Activated CD4-positive, alpha-beta T cell treated with anti-CD3 and anti-CD28 coated beads for 4 hours (primary cell): Measurements from ENCODE around the gene MRPS30.
"Not testable (repeated sequence)": the region's sequence is repeated elsewhere in the genome, so short reads cannot be mapped to it uniquely, and the experiment has no call there.

Experiments used
- DNase-seq, 2 donors: peaks; one replicate each; pipeline ENCODE4 v3.0.0-alpha.2; 2020

The MRPS30 gene

DNA sequence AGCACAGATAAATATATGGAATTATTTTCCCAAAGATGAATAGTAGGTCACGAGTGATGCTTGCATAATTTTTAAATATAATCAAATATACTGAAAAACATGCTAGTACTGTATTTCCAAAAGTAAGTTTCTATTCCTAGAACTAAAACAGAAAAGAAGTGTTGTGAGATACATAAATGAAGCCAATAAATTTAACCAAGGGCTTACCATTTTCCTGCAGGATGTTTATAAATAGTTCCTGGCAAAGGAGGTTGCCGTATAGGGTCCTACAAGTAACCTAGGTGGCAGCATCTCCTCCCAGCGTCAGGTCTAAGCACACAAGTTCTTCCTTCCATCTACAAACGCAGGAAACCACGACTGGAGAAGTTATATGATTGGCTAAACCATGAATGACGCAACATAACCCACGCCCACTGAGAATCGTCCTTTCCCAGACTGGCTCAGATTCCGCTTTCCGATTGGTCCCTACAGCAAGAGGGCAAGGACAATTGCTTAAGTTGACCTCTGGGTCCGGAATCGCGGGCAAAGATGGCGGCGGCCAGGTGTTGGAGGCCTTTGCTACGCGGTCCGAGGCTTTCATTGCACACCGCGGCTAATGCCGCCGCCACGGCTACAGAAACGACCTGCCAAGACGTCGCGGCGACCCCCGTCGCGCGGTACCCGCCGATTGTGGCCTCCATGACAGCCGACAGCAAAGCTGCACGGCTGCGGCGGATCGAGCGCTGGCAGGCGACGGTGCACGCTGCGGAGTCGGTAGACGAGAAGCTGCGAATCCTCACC lies at the start of gene MRPS30:
TSS of gene MRPS30 (plus strand) at position 513 of the 780 bp plus-strand sequence. CDS start at position 529, 16 bp downstream.
- DNase-seq: peak; percentile 88 to 93

DNA sequence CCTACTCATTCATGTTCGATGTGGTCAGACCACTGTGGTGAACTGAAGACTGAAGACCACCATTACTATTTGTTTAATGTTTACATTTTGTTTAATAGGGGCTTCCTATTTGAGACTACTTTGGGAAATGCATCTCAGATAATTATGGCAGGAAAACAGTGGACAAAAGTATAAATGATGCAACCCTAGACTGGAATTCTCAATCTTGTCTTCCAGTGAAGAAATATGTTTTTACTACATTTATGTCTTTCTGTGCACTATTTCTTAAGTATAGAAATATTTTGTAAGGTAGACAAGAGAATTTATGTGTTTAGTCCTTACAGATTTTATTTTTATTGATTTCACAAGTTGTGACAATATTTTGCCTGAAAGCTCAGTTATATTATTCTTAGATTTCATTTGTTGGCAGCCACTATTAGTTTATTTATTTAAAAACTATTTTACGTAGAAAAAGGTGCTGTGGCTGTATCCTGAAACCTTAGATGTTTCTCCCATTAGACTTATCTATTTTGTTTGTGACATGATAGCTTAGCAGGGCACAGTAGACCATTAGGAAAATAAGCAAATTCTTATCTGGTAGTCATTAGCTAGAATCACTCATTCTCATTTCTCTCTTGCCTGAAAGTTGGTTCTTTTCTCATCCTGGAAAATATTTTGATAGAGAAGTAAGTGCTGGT lies 39.4 kb upstream of the MRPS30 start:
- no peak for DNase-seq

DNA sequence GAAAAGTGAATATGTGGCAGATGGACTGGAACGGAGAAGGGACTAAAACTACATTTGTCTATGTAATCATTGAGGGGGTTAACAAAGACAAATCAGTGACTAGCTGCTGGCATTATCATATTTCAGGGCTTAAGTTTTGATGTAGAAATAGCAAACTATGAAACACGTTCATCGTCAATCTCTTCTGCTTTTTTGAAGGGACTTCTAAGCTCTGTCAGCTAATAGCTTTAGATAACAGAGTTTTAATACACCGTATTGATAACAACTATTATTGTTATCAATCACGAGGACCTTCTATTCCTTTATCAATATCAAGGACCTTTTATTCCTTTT lies 38.9 kb upstream of the MRPS30 start:
- no peak for DNase-seq

DNA sequence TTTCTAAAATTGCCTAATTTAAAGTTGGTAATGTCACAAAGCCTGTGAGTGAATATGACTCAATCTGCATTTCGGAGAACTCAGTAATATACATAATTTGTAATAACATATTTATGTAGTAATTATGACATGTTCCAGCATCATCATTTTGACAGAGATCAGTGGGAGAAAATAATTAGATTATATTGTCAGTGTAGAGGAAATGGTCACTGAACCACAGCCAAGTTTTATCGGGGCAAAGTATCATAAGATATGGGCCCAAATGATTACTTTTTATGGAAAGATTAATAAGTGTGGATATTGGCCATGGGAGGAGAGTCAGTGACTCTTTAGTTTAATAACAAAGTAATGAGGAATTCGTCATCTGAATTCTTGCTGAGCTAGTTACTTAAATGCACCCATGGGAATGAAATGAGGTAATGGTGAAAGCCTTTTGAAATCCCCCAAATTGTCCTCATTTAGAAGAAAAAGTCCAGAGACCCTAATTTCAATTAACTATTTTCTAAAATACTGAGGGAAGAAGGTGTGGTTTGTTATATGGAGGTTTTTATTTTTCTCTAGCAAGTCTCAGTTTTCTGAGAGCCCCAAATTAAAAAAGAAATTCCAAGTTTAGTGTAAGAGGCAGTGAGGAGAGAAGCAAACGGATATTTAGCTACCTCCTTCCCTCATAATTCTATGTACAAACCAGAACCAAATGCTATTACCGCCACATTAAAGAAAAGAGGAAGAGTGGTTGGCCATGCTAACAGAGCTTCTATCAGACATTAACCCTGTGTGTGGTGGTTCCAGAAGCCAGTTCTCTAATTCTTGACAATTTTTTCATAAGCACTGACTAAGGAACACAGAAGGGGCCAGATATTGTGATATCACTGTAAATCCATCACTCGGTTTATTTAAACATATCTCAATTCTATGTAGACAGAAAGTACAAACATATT lies 37.7 kb upstream of the MRPS30 start:
- DNase-seq: no peak

DNA sequence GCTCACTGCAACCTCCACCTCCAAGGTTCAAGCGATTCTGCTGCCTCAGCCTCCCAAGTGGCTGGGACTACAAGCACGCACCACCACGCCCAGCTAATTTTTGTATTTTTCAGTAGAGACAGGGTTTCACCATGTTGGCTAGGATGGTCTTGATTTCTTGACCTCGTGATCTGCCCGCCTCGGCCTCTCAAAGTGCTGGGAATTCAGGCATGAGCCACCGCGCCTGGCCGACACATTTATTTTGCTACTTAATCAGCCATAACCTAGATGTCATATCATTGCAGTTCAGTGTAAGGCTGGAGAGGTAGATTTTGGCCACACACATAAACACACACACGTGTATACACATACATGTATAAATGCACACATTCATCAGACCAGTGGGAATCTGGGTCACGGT lies 36.4 kb upstream of the MRPS30 start:
- not testable (repeated sequence) for DNase-seq

DNA sequence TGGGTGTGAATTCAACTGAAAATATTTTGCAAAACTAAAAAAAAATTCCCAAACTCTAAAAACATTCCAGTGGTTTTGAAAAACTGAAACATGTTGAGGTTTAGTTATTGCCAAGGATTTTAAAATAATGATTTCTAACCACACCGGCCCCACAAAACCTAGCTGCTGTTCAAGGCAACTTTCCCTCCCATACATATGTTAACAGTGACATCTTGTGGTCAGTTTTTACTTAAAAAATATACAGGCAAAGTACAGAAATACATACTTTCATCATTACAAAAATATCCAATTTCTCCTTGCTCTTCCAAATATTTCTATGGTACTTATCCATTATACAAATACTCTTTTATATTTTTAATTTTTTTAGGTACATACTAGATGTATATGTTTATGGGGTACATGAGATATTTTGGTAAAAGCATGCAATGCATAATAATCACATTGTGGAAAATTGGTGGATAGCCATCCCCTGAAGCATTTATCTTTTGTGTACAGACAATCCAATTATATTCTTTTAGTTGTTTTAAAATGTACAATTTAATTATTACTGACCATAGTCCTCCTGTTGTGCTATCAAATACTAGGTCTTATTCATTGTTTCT lies 34.4 kb upstream of the MRPS30 start:
- DNase-seq: peak in 1 of 2 donors; percentile 1

DNA sequence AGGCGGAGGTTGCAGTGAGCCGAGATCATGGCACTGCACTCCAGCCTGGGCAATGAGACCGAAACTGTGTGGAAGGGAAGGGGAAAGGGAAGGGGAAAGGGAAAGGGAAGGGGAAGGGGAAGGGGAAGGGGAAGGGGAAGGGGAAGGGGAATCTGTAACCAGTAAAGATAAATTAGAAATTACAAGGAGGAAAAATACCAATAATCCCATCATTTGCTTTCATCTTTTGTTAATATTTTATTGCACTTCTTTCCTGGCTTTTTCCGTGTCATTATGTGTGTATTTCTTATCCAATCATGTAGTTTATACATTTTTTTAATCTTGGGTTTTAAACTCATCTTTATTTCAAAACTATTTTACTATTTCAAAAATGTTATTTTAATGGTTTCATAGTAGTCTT lies 29.6 kb upstream of the MRPS30 start:
- DNase-seq: no peak

DNA sequence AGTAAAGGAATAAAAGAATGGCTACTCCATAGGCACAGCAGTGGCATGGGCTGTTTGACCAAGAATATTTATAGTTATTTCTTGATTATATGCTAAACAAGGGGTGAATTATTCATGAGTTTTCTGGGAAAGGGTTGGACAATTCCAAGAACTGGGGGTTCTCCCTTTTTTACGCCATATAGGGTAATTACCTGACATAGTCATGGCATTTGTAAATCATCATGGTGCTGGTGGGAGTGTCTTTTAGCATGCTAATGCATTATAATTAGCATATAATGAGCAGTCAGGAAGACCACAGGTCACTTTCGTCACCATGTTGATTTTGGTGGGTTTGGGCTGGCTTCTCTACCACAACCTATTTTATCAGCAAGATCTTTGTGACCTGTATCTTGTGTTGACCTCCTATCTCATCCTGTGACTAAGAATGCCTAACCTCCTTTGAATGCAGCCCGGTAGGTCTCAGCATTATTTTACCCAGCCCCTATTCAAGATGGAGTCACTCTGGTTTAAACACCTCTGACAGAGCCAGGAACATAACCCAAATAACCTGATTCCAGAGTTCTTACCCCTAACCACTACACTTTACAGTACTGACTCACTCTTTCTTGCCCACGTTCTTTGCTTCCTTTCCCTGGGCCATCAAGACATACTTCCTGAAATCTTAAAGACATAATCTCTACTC lies 25.0 kb upstream of the MRPS30 start:
- DNase-seq: no peak

DNA sequence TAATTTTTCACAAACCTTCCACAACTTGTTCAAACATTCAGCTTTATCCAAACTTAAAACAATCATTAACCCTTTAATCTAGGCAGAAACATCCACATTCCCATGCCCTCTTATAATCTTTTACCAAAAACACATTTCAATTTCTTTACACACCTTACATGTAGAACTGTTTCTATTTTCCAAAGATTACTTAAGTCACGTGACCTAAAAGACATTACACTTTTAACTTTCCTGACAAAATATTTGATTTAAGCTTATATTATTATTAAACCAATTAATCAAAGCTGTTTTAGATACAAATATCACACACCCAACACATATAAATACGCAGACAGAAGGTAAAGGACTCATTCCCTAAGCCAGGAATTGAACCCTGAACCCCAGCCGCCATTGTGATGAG lies 21.0 kb upstream of the MRPS30 start:
- DNase-seq: no peak

DNA sequence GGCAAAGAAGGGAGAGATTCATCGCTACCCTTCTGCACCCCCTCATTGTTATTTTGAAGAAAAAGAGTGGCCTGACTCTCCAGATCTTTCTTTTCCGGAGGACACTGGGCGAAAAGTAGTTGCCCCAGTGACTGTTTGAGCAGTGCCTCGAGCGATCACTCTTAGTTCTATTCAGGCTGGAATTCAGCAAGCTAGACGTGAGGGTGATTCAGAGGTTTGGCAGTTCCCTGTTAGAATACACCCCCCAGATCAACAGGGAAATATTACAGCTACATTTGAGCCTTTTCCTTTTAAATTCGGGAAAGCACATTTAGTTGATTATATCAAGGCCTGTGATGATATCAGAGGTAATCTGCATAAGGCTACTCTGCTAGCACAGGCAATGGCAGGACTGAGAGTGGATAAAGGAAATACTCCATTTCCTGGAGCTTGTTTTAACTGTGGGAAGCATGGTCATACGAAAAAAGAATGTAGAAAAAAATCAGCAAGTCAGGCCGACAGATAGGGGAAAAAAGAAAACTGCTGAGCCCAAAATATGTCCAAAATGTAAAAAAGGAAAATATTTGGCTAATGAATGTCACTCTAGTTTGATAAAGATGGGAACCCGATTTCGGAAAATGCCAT lies 19.3 kb upstream of the MRPS30 start:
- not testable (repeated sequence) for DNase-seq

DNA sequence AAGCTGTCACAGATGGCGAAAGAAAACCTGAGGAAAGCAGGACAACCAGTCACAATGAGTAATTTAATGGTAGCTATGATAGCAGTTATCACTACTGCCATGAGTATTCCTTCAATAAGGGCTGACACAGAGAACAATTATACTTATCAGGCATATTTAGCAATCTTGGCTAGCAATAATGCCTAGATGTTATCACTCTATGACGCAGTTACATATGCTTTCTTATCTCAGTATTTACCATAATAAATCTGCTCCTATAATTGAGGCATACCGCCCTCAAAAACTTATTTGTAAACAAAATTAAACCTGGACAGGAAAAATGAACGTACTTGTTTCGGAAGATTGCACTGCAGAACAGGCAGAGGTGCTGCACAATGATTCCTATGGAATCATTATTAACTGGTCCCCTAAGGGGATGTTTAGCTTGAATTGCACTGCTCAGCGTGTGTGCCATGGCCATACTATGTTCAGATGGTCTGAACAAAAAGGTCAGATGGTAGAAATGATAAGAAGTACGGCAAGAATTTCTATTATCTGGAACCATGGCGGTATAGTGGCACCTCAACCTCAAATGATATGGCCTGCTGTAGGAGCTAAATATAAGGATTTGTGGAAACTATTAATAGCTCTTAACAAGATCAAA lies 16.6 kb upstream of the MRPS30 start:
- not testable (repeated sequence) for DNase-seq

DNA sequence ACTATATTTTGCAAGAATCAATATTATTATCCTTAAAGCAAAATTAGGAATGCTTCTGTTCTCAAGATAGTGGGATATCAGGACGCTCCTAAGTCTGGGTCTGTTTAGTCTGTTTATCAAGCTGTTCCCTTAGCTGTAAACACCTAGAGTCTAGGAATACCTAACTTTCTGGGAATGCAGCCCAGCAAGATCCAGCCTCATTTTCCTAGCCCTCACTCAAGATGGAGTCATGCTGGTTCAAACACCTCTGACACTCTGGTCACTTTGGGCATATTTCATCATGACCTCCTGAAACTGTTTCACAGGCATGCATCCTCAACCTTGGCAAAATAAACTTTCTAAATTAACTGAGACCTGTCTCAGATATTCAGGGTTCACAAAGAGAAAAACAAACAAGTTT lies 14.4 kb upstream of the MRPS30 start:
- DNase-seq: no peak

DNA sequence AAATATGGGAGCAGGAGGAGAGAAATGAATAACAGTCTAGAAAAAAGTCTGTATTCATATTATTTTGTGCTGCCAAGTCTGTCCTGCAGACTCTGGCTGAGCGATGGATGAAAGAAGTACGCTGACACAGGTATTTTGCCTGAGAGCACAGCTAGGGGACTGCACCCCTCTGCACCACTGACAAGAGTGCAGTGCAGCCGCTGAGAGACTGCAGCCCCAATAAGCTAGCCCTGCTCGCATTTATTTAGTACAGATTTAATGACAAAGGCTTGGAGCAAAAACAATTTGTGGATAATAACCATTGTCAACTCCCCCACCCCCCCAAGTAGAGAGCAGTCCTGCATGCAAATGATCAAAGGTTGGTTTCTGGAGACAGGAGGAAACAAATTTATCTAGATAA lies 13.3 kb upstream of the MRPS30 start:
- no peak for DNase-seq

DNA sequence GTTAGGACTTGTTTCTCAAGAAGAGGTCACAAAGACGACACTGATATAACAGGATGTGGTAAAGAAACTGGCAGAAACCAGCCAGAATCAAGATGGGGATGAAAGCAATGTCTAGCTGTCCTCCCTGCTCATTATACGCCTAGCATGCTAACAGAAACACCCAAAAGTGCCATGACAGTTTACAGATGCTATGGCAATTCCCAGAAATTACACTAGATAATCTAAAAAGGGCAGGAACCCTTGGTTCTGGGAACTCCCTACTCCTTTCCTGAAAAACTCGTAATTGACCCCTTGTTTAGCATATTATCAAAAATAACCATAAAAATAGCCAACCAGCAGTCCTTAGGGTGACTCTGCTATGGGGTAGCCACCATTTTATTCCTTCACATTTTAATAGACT lies 10.9 kb upstream of the MRPS30 start:
- no peak for DNase-seq

DNA sequence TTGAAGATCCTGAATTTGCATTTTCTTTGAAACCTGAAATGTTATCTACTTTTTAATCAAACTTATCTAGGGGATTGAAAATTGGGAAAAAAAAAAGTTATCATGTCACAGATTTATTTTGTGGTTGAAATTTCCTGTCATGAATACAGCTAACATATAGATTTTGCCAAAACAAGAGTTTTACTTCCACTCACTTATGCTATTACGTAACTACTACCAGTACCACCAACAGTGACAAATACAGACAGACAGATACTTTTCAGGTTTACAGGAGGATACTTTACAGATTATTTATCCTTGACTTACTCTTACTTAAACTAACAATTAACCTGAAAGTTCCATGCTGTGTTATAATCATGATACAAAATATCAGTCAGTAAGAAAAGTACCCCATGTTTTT lies 6.8 kb upstream of the MRPS30 start:
- no peak for DNase-seq

DNA sequence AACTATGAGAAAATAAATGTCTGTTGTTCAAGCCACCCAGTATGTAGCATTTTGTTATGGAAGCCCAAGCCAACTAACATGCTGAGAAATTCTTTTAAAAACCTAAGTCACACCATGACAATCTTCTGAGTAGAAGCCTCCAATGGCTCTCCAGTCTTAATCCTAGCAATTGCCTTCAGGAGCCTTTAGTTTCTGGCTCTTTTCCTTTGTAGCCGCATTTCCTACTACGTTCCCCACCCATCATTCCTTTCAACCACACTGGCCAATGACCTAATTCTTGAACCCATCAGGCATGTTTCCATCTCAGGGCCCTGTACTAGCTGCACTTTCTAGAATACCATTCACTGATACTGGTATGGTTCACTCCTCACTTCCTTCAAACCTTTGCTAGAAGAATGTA lies 2.1 kb upstream of the MRPS30 start:
- no peak for DNase-seq

DNA sequence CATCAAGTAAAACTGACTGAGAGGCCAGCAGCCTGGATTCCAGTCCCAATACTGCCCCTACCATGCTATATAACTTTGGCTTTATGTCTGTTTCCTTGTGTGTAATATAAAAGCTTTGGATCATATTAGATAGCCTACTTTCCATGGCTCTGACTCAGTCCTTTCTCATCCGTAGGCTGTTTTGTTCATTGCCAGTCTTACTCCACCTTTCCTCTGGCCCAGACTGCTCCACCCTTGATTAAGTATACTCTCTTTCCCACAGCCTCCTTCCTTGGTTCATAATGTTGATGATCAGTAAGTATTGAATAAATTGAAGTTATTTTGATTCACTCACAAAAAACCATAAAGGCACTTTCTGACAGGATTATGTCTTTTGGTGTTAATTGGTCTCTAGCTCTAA lies 1.5 kb upstream of the MRPS30 start:
- DNase-seq: no peak

DNA sequence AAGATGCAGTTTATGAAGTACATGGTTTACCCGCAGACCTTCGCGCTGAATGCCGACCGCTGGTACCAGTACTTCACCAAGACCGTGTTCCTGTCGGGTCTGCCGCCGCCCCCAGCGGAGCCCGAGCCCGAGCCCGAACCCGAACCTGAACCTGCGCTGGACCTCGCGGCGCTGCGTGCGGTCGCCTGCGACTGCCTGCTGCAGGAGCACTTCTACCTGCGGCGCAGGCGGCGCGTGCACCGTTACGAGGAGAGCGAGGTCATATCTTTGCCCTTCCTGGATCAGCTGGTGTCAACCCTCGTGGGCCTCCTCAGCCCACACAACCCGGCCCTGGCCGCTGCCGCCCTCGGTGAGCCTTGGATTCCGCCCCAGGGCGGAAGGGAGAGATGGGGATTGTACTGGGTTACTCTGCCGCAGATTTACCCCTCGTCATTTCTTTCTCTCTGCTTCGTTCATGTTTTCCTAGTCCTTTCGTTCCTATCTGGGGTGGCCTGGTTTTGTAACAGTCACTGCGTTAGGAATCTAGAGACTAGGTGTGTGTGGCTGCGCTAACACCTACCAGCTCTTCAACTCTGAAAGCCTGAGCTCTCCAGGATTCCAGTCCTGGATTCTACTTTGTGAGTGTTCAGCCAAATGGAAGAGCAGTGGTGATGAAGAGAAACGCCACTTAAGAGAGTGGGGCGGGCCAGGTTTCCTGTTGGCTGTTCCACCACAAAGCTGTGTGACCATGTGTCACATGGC lies 638 bp downstream of the MRPS30 start:
- DNase-seq: peak; percentile 14 to 28

DNA sequence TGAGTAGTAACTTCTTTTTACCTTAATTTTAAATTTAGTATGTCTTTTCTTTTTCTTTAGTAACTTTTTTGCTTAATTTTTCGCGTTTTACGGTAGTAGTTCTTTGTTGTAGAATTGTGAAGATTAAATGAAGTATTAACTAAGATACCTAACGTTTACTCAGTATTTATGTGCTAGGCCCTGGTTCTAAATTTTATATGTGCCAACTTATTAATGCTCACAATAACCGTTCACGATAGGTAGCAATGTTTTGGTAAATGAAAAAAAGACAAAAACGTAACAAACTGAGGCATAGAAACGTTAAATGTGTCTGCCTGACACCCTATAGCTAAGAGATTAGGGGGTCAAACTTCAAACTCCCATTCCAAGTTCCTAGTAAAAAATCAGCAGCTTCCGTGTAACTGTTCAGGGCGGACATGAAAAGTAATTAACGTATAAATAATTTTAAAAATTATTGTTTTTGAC lies 1.2 kb downstream of the MRPS30 start:
- no peak for DNase-seq

DNA sequence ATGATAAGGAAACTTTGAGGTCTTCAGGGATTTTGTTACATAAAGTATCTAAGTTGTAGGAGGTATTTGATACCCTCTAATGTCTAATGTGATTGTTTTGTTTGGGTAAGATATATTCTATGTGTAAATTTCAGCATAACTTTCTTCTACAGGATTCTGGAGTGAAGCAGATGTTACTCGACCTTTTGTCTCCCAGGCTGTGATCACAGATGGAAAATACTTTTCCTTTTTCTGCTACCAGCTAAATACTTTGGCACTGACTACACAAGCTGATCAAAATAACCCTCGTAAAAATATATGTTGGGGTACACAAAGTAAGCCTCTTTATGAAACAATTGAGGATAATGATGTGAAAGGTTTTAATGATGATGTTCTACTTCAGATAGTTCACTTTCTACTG lies 6.0 kb downstream of the MRPS30 start:
- no peak for DNase-seq

DNA sequence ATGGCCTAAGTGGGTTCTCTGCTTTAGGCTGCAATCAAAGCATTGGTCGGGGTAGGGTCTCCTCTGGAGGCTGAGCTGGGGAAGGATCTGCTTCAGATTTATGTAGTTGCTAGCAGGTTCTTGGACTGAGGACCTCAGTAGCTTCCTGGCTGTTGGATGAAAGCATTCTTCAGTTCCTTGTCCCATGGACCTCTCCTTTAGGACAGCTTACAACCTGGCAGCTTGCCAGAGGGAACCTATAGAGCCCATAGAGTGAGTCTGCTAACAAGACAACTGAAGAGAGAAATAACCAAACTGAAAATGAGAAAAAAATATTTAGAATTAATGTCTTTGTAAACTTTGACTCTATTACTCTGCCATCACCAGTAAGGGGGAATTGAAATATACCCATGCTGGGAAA lies 12.4 kb downstream of the MRPS30 start:
- DNase-seq: no peak
